ENCODE results near the gene SCD5. TPM values are rescaled to one million over a fixed set of nuclear protein-coding genes. Genes with fewer than 3 reads are reported as not detected.

The SCD5 gene
- polyA plus RNA-seq, 1 donor: 10.4 TPM

- no peak for DNase-seq (ENCODE audit: low read depth)
Measured at GRCh38 chr4:82589756-82590155, 208.8 kb downstream of the SCD5 start.

- no peak for DNase-seq (ENCODE audit: low read depth)
Measured at GRCh38 chr4:82588771-82589270, 209.8 kb downstream of the SCD5 start.

GRCh38 chr4:82587826-82588540 lies 210.6 kb downstream of the SCD5 start:
- DNase-seq (ENCODE audit: low read depth): no peak

GRCh38 chr4:82585690-82586435 lies 212.7 kb downstream of the SCD5 start:
- DNase-seq (ENCODE audit: low read depth): no peak

- DNase-seq (ENCODE audit: low read depth): no peak
Measured at GRCh38 chr4:82584931-82585330, 213.7 kb downstream of the SCD5 start.

- no peak for DNase-seq (ENCODE audit: low read depth)
Measured at GRCh38 chr4:82583897-82584587, 214.6 kb downstream of the SCD5 start.

GRCh38 chr4:82579932-82580331 lies 218.7 kb downstream of the SCD5 start:
- no peak for DNase-seq (ENCODE audit: low read depth)

Other genes with a start within 250 kb of the SCD5 start
- gene TMEM150C, start 236.8 kb downstream of the SCD5 start, polyA plus RNA-seq (ENCODE audit: insufficient read length): 2.7 TPM
- 175 TPM for gene SEC31A, start 92.4 kb upstream of the SCD5 start, polyA plus RNA-seq (ENCODE audit: insufficient read length)
- 8.2 TPM for gene THAP9, start 101.9 kb upstream of the SCD5 start, polyA plus RNA-seq (ENCODE audit: insufficient read length)
- 8.0 TPM for gene LIN54, start 212.0 kb upstream of the SCD5 start, polyA plus RNA-seq (ENCODE audit: insufficient read length)
- gene COPS4, start 236.4 kb upstream of the SCD5 start, polyA plus RNA-seq (ENCODE audit: insufficient read length): 62.7 TPM

All from forelimb muscle (tissue), 1 donor.